Measurements from ENCODE around the gene IL9. TPM values are rescaled to one million over a fixed set of nuclear protein-coding genes. Genes with fewer than 3 reads are reported as not detected.

IL9 gene
- total RNA-seq, 1 donor from 2014 or later: not detected

DNA sequence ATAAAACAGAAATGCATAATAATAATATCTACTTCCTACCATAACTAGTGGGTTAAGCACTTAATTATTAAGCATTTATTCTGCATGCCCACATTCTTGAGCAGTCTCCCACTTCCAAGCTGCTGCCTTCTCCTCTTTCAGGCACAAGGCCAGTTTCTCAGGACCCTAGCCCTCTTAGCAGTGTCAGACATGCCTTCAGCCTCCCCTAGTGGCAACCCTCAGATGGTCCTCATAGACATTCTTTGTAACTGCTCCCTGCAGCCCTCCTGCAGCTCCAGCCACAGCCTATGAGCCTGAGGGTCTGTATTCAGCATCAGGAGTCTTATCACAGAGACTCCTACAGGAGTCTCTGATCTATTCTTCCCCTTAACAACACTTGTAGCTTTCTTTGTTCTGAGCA, 3.9 kb downstream of the IL9 start:
- DNase-seq (ENCODE audit: low spot score, unreplicated experiment): no peak
- Mint-ChIP-seq H3K36me3 (ENCODE audit: insufficient read depth) (no peaks in the 10 kb centered on the region), H3K9me3 (ENCODE audit: low read depth) (no peaks in the 10 kb centered on the region), H3K4me3 (ENCODE audit: low read depth) (no peak overlapping the region), H3K4me1 (ENCODE audit: low read depth) (peaks cover 4% of the 10 kb centered on the region), H3K27ac (no peak overlapping the region), H3K27me3 (peaks cover 61% of the 10 kb centered on the region)
- peak; percentile 48 for TF ChIP-seq CTCF (IDR thresholded peaks at IDR 0.05; ENCODE audit: unreplicated experiment)

- H3K4me1 Mint-ChIP-seq (ENCODE audit: low read depth): peaks cover 4% of the 10 kb centered on the region
- no peak overlapping the region for H3K27ac Mint-ChIP-seq
Observed at GRCh38 chr5:135891268-135891667, 4.4 kb downstream of the IL9 start.

DNA sequence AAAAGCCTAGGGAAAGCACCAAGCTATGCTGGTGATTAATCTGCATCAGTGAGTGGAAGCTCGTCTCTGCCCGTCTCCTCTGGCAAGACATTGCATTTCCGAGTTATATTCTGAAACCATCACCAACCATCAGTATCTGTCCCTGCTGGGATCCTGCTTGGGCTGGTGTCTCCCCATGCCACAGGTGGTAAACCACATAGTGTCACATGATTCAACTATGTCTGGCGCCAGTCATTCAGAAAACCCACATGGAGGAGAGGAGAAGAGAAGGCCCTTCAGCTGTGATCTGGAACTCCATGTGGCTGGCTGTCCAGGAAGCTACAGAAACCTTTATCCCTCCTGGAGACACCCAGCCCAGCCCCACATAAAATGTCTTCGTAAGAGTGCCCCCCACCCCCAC, 4.8 kb downstream of the IL9 start:
- TF ChIP-seq CTCF (IDR thresholded peaks at IDR 0.05; ENCODE audit: unreplicated experiment): no peak
- no peak for DNase-seq (ENCODE audit: low spot score, unreplicated experiment)
- peaks cover 4% of the 10 kb centered on the region for H3K4me1 Mint-ChIP-seq (ENCODE audit: low read depth)
- H3K27me3 Mint-ChIP-seq: peaks cover 56% of the 10 kb centered on the region
- H3K4me3 Mint-ChIP-seq (ENCODE audit: low read depth): no peak overlapping the region
- H3K27ac Mint-ChIP-seq: no peak overlapping the region
- no peaks in the 10 kb centered on the region for H3K36me3 Mint-ChIP-seq (ENCODE audit: insufficient read depth)
- H3K9me3 Mint-ChIP-seq (ENCODE audit: low read depth): no peaks in the 10 kb centered on the region

More at GRCh38 chr5:135891268-135891667, 4.4 kb downstream of the IL9 start:
- Mint-ChIP-seq H3K4me3 (ENCODE audit: low read depth) (no peak overlapping the region), H3K27me3 (peaks cover 60% of the 10 kb centered on the region), H3K9me3 (ENCODE audit: low read depth) (no peaks in the 10 kb centered on the region), H3K36me3 (ENCODE audit: insufficient read depth) (no peaks in the 10 kb centered on the region)
- DNase-seq (ENCODE audit: low spot score, unreplicated experiment): no peak
- no peak for TF ChIP-seq CTCF (IDR thresholded peaks at IDR 0.05; ENCODE audit: unreplicated experiment)

- peaks cover 55% of the 10 kb centered on the region for H3K27me3 Mint-ChIP-seq
- H3K36me3 Mint-ChIP-seq (ENCODE audit: insufficient read depth): no peaks in the 10 kb centered on the region
- H3K4me3 Mint-ChIP-seq (ENCODE audit: low read depth): no peak overlapping the region
- H3K27ac Mint-ChIP-seq: no peak overlapping the region
- no peaks in the 10 kb centered on the region for H3K9me3 Mint-ChIP-seq (ENCODE audit: low read depth)
- TF ChIP-seq CTCF (IDR thresholded peaks at IDR 0.05; ENCODE audit: unreplicated experiment): no peak
- DNase-seq (ENCODE audit: low spot score, unreplicated experiment): no peak
- peaks cover 4% of the 10 kb centered on the region for H3K4me1 Mint-ChIP-seq (ENCODE audit: low read depth)
Observed at GRCh38 chr5:135890296-135890695, 5.3 kb downstream of the IL9 start.

- no peaks in the 10 kb centered on the region for H3K9me3 Mint-ChIP-seq (ENCODE audit: low read depth)
- no peaks in the 10 kb centered on the region for H3K36me3 Mint-ChIP-seq (ENCODE audit: insufficient read depth)
- no peak for TF ChIP-seq CTCF (IDR thresholded peaks at IDR 0.05; ENCODE audit: unreplicated experiment)
- H3K27ac Mint-ChIP-seq: peak overlapping the region; percentile 70
- H3K4me3 Mint-ChIP-seq (ENCODE audit: low read depth): no peak overlapping the region
- no peak for DNase-seq (ENCODE audit: low spot score, unreplicated experiment)
- H3K27me3 Mint-ChIP-seq: peaks cover 60% of the 10 kb centered on the region
- H3K4me1 Mint-ChIP-seq (ENCODE audit: low read depth): no peaks in the 10 kb centered on the region
Observed at GRCh38 chr5:135887881-135888614, 7.6 kb downstream of the IL9 start.

All from progenitor cell of endocrine pancreas (in vitro differentiated cells).